22Rv1 (cell line): ENCODE measurements around the gene USP24.

Experiments used
- ZFX ChIP-seq: fragments of 450-650 bp; IDR thresholded peaks from 2 replicates; pipeline ENCODE4 v1.6.1; 2017; ENCODE audit warnings: antibody characterized with exemption, borderline replicate concordance
- TF ChIP-seq, protein P1 (sequence below): fragments of 450-650 bp; IDR thresholded peaks from 2 replicates; pipeline ENCODE4 v1.5.1; 2017; ENCODE audit warnings: mild to moderate bottlenecking

DNA sequence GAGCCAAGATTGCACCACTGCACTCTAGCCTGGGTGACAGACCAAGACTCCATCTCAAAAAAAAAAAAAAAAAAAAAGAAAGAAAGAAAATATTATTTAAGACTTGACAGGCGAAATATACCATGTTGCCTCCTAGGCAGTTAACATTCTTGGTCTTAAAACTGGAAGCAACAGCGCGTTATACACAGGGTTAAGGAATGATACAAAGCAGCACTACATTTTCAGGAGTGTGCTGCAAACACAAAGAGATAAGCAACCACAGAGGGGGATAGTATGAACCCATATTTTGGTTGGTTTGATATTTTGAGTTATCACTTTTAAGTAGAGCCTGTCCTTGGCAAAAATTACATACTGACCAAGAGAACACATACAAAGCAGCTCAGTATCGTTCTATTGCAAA lies 25.1 kb downstream of the USP24 start:
- TF ChIP-seq, protein P1, sequence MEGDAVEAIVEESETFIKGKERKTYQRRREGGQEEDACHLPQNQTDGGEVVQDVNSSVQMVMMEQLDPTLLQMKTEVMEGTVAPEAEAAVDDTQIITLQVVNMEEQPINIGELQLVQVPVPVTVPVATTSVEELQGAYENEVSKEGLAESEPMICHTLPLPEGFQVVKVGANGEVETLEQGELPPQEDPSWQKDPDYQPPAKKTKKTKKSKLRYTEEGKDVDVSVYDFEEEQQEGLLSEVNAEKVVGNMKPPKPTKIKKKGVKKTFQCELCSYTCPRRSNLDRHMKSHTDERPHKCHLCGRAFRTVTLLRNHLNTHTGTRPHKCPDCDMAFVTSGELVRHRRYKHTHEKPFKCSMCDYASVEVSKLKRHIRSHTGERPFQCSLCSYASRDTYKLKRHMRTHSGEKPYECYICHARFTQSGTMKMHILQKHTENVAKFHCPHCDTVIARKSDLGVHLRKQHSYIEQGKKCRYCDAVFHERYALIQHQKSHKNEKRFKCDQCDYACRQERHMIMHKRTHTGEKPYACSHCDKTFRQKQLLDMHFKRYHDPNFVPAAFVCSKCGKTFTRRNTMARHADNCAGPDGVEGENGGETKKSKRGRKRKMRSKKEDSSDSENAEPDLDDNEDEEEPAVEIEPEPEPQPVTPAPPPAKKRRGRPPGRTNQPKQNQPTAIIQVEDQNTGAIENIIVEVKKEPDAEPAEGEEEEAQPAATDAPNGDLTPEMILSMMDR: no peak
- TF ChIP-seq ZFX: no peak
